GM18909 (cell line): ENCODE data around the gene DUXB.

ENCODE experiments used
- ATAC-seq: cut with Tn5 transposase; IDR thresholded peaks from one replicate; pipeline ENCODE4 v1.9.1; 2021; ENCODE audit warnings: mild to moderate bottlenecking; ENCODE audit not compliant: unreplicated experiment, poor library complexity

DUXB gene

GRCh38 chr16:75667503-75667902, 33.8 kb downstream of the DUXB start:
- no peak for ATAC-seq

DNA sequence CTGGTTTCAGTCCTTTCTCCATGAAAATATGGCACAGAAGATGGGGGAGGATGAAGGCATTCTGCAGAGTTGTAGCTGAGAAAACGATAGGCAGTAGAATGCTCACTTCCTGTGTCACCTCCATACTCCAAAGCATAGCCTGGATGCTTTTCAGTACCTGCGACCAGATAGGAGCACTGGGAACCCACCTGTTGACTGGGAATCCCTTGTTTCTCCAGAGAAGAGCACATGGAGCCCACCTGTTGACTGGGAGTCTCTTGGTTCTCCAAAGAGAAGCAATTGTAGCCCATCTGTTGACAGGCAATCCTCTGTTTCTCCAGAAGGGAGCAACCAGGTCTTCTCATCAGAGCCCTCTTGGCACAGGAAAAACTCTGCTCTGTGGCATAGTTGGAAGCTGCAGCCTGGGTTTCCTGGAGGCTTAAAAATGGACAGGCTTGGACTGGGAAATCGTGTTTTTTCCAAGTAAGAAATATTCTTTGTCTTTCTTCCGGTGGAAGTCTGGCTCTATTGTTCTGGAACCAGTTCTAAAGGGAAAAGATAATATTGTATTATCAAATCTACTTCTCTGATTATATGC, 40.4 kb downstream of the DUXB start:
- no peak for ATAC-seq

DNA sequence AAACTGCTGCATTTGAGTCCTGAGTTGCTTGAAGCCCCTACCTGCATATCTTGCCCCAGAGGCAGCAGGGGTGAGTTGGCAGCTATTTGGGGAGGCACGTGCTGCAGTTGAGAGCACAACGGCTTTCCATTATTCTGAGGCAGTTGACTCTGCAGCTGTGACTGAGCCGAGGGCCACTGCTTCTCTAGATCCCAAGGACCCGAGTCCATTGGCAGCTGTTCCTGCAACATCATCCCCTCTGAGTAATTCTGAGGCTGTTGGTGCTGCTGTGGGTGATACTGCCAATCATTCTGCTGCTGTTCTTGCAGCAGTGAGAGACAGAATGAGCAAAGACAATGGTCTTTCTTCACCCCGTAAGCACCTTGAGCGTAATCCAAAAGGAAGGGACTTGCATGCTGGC, 40.9 kb downstream of the DUXB start:
- no peak for ATAC-seq

DNA sequence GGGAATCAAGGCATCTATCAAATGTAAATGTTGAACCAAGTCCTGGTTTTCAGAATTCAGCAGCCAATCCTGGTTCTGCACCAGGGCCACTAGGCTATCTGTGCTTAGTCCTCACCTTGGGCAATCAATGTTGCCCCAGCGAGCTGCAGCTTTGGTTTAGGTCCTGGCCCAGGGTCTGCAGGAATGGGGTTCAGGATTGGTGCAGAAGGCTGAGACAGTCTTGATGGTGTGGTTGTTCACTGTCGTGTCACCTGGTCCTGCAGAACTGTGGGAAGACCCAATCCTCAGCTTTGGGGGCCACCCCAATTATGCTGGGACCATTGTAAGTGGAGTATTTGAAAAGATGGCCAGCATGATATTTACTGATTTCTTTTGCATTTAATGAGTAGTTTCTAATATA, 43.1 kb downstream of the DUXB start:
- no peak for ATAC-seq

DNA sequence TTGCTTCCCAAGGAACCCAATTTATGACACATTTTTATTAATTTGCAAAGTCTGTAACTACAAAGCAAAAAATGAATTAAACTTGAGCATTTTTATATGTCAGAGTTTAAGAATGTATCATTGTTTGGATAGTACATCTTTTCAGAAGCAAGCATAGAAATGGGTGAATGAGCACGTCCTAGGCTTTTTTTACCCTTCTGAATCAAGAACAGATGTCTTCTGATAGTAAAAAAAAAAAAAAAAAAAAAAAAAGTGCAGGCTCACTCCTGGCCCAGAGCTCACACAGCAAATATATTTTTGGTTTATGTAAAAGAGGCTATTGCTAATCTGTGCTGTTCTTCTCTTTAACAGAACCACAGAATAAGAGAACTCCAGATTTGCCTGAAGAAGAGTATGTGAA, 47.3 kb downstream of the DUXB start:
- ATAC-seq, result no peak

DNA sequence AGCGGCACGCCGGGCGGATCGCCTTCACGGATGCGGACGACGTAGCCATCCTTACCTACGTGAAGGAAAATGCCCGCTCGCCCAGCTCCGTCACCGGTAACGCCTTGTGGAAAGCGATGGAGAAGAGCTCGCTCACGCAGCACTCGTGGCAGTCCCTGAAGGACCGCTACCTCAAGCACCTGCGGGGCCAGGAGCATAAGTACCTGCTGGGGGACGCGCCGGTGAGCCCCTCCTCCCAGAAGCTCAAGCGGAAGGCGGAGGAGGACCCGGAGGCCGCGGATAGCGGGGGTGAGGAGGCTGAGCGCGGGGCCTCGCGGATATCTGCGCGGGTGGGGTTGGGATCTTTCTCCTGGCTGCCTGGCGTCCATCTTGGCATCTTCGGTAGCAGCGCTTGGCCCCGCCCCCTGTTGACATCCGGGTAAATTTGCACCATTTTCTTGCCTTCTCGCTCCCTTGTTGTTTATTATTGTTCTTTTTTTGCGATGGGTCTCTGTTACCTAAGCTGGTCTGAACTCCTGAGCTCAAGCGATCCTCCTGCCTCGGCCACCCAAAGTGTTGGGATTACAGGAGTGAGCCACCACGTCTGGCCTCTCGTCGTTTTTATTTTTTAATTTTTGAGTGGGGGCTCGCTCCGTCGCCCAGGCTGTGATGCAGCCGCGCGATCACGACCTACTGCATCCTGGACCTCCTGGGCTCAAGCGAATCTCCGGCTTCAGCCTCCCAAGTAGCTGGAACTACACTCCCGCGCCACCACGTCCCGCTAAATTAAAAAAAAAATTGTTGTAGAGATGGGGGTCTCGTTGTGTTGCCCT, 52.8 kb downstream of the DUXB start:
- ATAC-seq, result peak; percentile 36

- ATAC-seq, result peak; percentile 88
Measured at GRCh38 chr16:75647492-75648264, 53.6 kb downstream of the DUXB start, which contains the start of the genes KARS1 and TERF2IP. Gene KARS1 (minus strand): TSS chr16:75647665. CDS start chr16:75647639, 26 bp downstream. Gene TERF2IP (plus strand): TSS chr16:75647773. CDS start chr16:75647883, 110 bp downstream.

- peak; percentile 31 for ATAC-seq
Measured at GRCh38 chr16:75647112-75647491, 54.2 kb downstream of the DUXB start.

GRCh38 chr16:75644240-75645012, 56.8 kb downstream of the DUXB start:
- no peak for ATAC-seq
